ENCODE data around the gene SMARCB1. TPM values are rescaled to one million over a fixed set of nuclear protein-coding genes. Genes with fewer than 3 reads are reported as not detected.

The SMARCB1 gene
- total RNA-seq, 1 experiment from 2014 or later = 85.9 TPM

- Histone ChIP-seq H3K4me1 (ENCODE audit: insufficient read depth, low read length) (no peaks in the 10 kb centered on the region), H2AFZ (ENCODE audit: low read length) (no peak overlapping the region), H3K9me2 (replicated peaks; ENCODE audit: low read length) (no peaks in the 10 kb centered on the region), H3K4me2 (ENCODE audit: low read length) (no peak overlapping the region), H3K27me3 (ENCODE audit: low read length) (no peaks in the 10 kb centered on the region), H4K20me1 (ENCODE audit: low read length) (no peaks in the 10 kb centered on the region), H3K27ac (ENCODE audit: low read length) (no peak overlapping the region), H3K9me3 (ENCODE audit: low read length) (no peaks in the 10 kb centered on the region), H3K36me3 (ENCODE audit: low read depth, low read length) (peaks cover 11% of the 10 kb centered on the region; the same call in 1 of the 2 replicates), H3K79me2 (ENCODE audit: low read length) (no peaks in the 10 kb centered on the region), H3K9ac (ENCODE audit: low read length) (no peak overlapping the region), H3F3A (ENCODE audit: low read length, unreplicated experiment) (no peaks in the 10 kb centered on the region), H3K4me3 (ENCODE audit: low read length) (no peak overlapping the region)
- CTCF ChIA-PET = no interaction called here
- DNase-seq (no peak), ATAC-seq (no peak)
- intact Hi-C loops (cut with micrococcal nuclease) = no loop called here
- TF ChIP-seq EZH2 (IDR thresholded peaks at IDR 0.05; ENCODE audit: low read length, unreplicated experiment) (no peak), EZH2phosphoT487 (IDR thresholded peaks at IDR 0.05; ENCODE audit: borderline replicate concordance, low read length) (no peak)
- TF ChIP-seq, protein P1, sequence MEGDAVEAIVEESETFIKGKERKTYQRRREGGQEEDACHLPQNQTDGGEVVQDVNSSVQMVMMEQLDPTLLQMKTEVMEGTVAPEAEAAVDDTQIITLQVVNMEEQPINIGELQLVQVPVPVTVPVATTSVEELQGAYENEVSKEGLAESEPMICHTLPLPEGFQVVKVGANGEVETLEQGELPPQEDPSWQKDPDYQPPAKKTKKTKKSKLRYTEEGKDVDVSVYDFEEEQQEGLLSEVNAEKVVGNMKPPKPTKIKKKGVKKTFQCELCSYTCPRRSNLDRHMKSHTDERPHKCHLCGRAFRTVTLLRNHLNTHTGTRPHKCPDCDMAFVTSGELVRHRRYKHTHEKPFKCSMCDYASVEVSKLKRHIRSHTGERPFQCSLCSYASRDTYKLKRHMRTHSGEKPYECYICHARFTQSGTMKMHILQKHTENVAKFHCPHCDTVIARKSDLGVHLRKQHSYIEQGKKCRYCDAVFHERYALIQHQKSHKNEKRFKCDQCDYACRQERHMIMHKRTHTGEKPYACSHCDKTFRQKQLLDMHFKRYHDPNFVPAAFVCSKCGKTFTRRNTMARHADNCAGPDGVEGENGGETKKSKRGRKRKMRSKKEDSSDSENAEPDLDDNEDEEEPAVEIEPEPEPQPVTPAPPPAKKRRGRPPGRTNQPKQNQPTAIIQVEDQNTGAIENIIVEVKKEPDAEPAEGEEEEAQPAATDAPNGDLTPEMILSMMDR (conservative IDR thresholded peaks at IDR 0.05; ENCODE audit: low read depth, low read length) = no peak
- BruUV-seq (replicated peaks) = no TSS peak
- POLR2A ChIA-PET (ENCODE audit: unreplicated experiment) = interaction anchor here (0.6 kb wide), 1 partner anchor 138 kb away, joined by 3 read pairs; no protein-coding TSS in a partner anchor
These were observed 18.1 kb downstream of the SMARCB1 start for GRCh38 chr22:23804781-23805291.

- H3K36me3 ChIP-seq (ENCODE audit: low read depth, low read length) = peaks cover 12% of the 10 kb centered on the region; the same call in 1 of the 2 replicates
- intact Hi-C loops (cut with micrococcal nuclease) = no loop called here
- ATAC-seq = no peak
- CTCF ChIA-PET = no interaction called here
- no peak overlapping the region for H2AFZ ChIP-seq (ENCODE audit: low read length)
- POLR2A ChIA-PET (ENCODE audit: unreplicated experiment) = no interaction called here
- H3K9ac ChIP-seq (ENCODE audit: low read length) = no peak overlapping the region
- H3K27me3 ChIP-seq (ENCODE audit: low read length) = no peaks in the 10 kb centered on the region
- no peaks in the 10 kb centered on the region for H4K20me1 ChIP-seq (ENCODE audit: low read length)
- H3K79me2 ChIP-seq (ENCODE audit: low read length) = no peaks in the 10 kb centered on the region
- H3K4me2 ChIP-seq (ENCODE audit: low read length) = no peak overlapping the region
- no peak overlapping the region for H3K4me3 ChIP-seq (ENCODE audit: low read length)
- H3K4me1 ChIP-seq (ENCODE audit: insufficient read depth, low read length) = no peaks in the 10 kb centered on the region
- H3F3A ChIP-seq (ENCODE audit: low read length, unreplicated experiment) = no peaks in the 10 kb centered on the region
- DNase-seq = no peak
- TF ChIP-seq EZH2 (IDR thresholded peaks at IDR 0.05; ENCODE audit: low read length, unreplicated experiment) (no peak), EZH2phosphoT487 (IDR thresholded peaks at IDR 0.05; ENCODE audit: borderline replicate concordance, low read length) (no peak)
- TF ChIP-seq, protein P1 (conservative IDR thresholded peaks at IDR 0.05; ENCODE audit: low read depth, low read length) = no peak
- no peaks in the 10 kb centered on the region for H3K9me2 ChIP-seq (replicated peaks; ENCODE audit: low read length)
- H3K9me3 ChIP-seq (ENCODE audit: low read length) = no peaks in the 10 kb centered on the region
- BruUV-seq (replicated peaks) = no TSS peak
- no peak overlapping the region for H3K27ac ChIP-seq (ENCODE audit: low read length)
These were observed 20.1 kb downstream of the SMARCB1 start for GRCh38 chr22:23806837-23807236.

GRCh38 chr22:23812378-23812777 lies 25.6 kb downstream of the SMARCB1 start:
- H3K27me3 ChIP-seq (ENCODE audit: low read length) = no peaks in the 10 kb centered on the region
- TF ChIP-seq, protein P1 (conservative IDR thresholded peaks at IDR 0.05; ENCODE audit: low read depth, low read length) = no peak
- TF ChIP-seq EZH2 (IDR thresholded peaks at IDR 0.05; ENCODE audit: low read length, unreplicated experiment) (no peak), EZH2phosphoT487 (IDR thresholded peaks at IDR 0.05; ENCODE audit: borderline replicate concordance, low read length) (no peak)
- H3K4me3 ChIP-seq (ENCODE audit: low read length) = no peak overlapping the region
- no peak overlapping the region for H3K27ac ChIP-seq (ENCODE audit: low read length)
- no peaks in the 10 kb centered on the region for H3K9me3 ChIP-seq (ENCODE audit: low read length)
- no peak overlapping the region for H3K4me2 ChIP-seq (ENCODE audit: low read length)
- H3K79me2 ChIP-seq (ENCODE audit: low read length) = no peaks in the 10 kb centered on the region
- no peaks in the 10 kb centered on the region for H3K9me2 ChIP-seq (replicated peaks; ENCODE audit: low read length)
- H4K20me1 ChIP-seq (ENCODE audit: low read length) = no peaks in the 10 kb centered on the region
- H3K9ac ChIP-seq (ENCODE audit: low read length) = no peak overlapping the region
- POLR2A ChIA-PET (ENCODE audit: unreplicated experiment) = no interaction called here
- no peak overlapping the region for H2AFZ ChIP-seq (ENCODE audit: low read length)
- no peaks in the 10 kb centered on the region for H3F3A ChIP-seq (ENCODE audit: low read length, unreplicated experiment)
- CTCF ChIA-PET = no interaction called here
- ATAC-seq (no peak), DNase-seq (no peak)
- H3K36me3 ChIP-seq (ENCODE audit: low read depth, low read length) = peaks cover 7% of the 10 kb centered on the region; the same call in 1 of the 2 replicates
- intact Hi-C loops (cut with micrococcal nuclease) = no loop called here
- H3K4me1 ChIP-seq (ENCODE audit: insufficient read depth, low read length) = no peaks in the 10 kb centered on the region
- no TSS peak for BruUV-seq (replicated peaks)

Data from PC-3 (cell line).